SJCRH30 (cell line): ENCODE measurements around the gene C1orf105. TPM values are rescaled to one million over a fixed set of nuclear protein-coding genes. Genes with fewer than 3 reads are reported as not detected.
A peak's percentile ranks its signal among the peaks of the same experiment; 100 is the strongest.
"Not testable (repeated sequence)": the region's sequence is repeated elsewhere in the genome, so short reads cannot be mapped to it uniquely, and the experiment has no call there.

Experiments
- DNase-seq, 2 experiments: peaks; one replicate each; pipeline ENCODE4 v3.0.0-alpha.2; 2015 to 2020
- H3K27ac ChIP-seq: fragments of 250-450 bp; sonication (Bioruptor Pico); 2 replicates; pipeline ENCODE4 v1.5.1; 2020; ENCODE audit warnings: mild to moderate bottlenecking, moderate library complexity
- H3K27me3 ChIP-seq: fragments of 250-450 bp; sonication (Bioruptor Pico); 2 replicates; pipeline ENCODE4 v1.5.1; 2020; ENCODE audit warnings: mild to moderate bottlenecking, moderate library complexity
- H3K36me3 ChIP-seq: fragments of 250-450 bp; sonication (Bioruptor Pico); 2 replicates; pipeline ENCODE4 v1.5.1; 2020; ENCODE audit warnings: mild to moderate bottlenecking, moderate library complexity
- H3K4me1 ChIP-seq: fragments of 250-450 bp; sonication (Bioruptor Pico); 2 replicates; pipeline ENCODE4 v1.5.1; 2020; ENCODE audit warnings: mild to moderate bottlenecking, moderate library complexity
- H3K4me3 ChIP-seq: fragments of 250-450 bp; sonication (Bioruptor Pico); 2 replicates; pipeline ENCODE4 v1.5.1; 2020; ENCODE audit warnings: mild to moderate bottlenecking, moderate library complexity
- H3K9me3 ChIP-seq: fragments of 250-450 bp; sonication (Bioruptor Pico); replicated peaks from 2 replicates; pipeline ENCODE4 v1.5.1; 2020; ENCODE audit warnings: mild to moderate bottlenecking, moderate library complexity
- total RNA-seq: library from RNA; depleted of rRNA; stranded (reverse); fragments of >200 nt; shearing (Covaris generic); gene quantifications from 2 replicates; pipeline ENCODE4 v1.2.3, GENCODE V29; 2014

C1orf105 gene
- total RNA-seq, 1 experiment from 2014 or later = 21.0 TPM

- no peak overlapping the region for H3K4me3 ChIP-seq
- H3K9me3 ChIP-seq = no peaks in the 10 kb centered on the region
- H3K36me3 ChIP-seq = no peaks in the 10 kb centered on the region
- H3K4me1 ChIP-seq = no peaks in the 10 kb centered on the region
- peak; percentile 35 to 80 for DNase-seq
- no peak overlapping the region for H3K27ac ChIP-seq
- H3K27me3 ChIP-seq = no peaks in the 10 kb centered on the region
These were observed 9.0 kb downstream of the C1orf105 start for GRCh38 chr1:172429331-172430127.

- DNase-seq = no peak
- H3K36me3 ChIP-seq = no peaks in the 10 kb centered on the region
- H3K4me1 ChIP-seq = no peaks in the 10 kb centered on the region
- H3K27ac ChIP-seq = no peak overlapping the region
- no peak overlapping the region for H3K4me3 ChIP-seq
- no peaks in the 10 kb centered on the region for H3K9me3 ChIP-seq
- no peaks in the 10 kb centered on the region for H3K27me3 ChIP-seq
These were observed 9.6 kb downstream of the C1orf105 start for GRCh38 chr1:172430128-172430454.

- H3K9me3 ChIP-seq = no peaks in the 10 kb centered on the region
- no peaks in the 10 kb centered on the region for H3K4me1 ChIP-seq
- no peaks in the 10 kb centered on the region for H3K36me3 ChIP-seq
- H3K27me3 ChIP-seq = no peaks in the 10 kb centered on the region
- H3K4me3 ChIP-seq = no peak overlapping the region
- no peak overlapping the region for H3K27ac ChIP-seq
- no peak for DNase-seq
These were observed 10.7 kb downstream of the C1orf105 start for GRCh38 chr1:172431204-172431603.

- no peaks in the 10 kb centered on the region for H3K36me3 ChIP-seq
- DNase-seq = no peak
- no peak overlapping the region for H3K4me3 ChIP-seq
- no peaks in the 10 kb centered on the region for H3K9me3 ChIP-seq
- no peak overlapping the region for H3K27ac ChIP-seq
- no peaks in the 10 kb centered on the region for H3K4me1 ChIP-seq
- H3K27me3 ChIP-seq = no peaks in the 10 kb centered on the region
These were observed 11.3 kb downstream of the C1orf105 start for GRCh38 chr1:172431721-172432192.

GRCh38 chr1:172437183-172437582 lies 16.7 kb downstream of the C1orf105 start:
- H3K27ac ChIP-seq, DNase-seq, H3K9me3 ChIP-seq, H3K4me1 ChIP-seq, H3K4me3 ChIP-seq, H3K36me3 ChIP-seq, H3K27me3 ChIP-seq: not testable (repeated sequence)

DNA sequence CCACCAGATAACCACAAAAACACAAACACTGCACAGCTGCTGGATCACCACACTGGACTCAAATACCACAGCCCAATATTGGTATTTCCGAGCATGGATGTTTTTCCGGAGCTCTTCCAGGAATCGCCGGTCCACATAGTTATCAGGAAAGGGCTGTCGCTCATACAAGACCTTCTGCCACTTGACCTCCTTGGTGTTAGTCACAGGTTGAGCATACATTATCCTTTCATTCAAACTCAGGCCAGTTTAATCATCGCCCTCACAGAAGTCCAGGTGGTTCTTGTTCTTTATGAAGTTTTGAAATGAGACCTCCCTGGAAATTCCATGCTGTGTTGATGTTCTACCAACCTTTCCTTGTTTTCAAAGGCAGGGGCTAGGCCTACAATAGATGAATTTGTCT lies 21.9 kb downstream of the C1orf105 start:
- no peak for DNase-seq
- Histone ChIP-seq H3K27ac (no peak overlapping the region), H3K9me3 (no peaks in the 10 kb centered on the region), H3K4me3 (no peak overlapping the region), H3K36me3 (no peaks in the 10 kb centered on the region), H3K4me1 (no peaks in the 10 kb centered on the region), H3K27me3 (no peaks in the 10 kb centered on the region)

DNA sequence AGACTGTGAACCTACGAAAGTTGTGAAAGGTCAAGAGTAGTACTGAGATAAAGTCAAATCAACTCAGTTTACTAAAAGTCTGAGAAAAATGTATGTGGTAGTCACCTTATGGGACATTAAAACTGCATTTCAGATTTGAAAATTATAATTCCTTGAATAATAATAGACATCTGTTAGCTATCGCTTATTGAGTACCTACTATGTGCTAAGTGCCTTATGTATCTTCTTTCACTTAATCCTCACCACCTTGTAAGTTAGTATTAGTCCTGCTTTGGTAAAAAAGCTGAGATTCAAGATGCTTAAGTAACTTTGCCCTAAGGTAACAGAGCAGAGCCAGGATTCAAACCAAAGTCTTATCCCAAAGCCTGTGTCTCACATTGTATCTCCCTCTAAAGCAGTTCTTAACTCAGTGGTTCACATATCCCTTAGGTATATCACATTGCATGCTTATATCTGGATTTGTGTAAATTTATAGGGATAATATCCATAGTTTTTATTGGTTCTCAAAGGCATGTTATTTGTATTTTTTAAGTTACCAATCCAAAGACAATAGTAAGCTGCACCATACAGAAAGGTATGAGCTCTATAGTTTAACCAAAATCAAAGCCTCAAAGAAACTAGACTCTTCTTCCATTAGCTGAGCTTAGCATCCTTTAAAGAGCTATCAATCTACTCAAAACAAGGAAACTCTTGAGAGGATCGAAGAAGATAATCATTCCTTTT lies 22.5 kb downstream of the C1orf105 start:
- Histone ChIP-seq H3K27me3 (no peaks in the 10 kb centered on the region), H3K36me3 (no peaks in the 10 kb centered on the region), H3K9me3 (no peaks in the 10 kb centered on the region), H3K4me1 (no peaks in the 10 kb centered on the region), H3K27ac (peak overlapping the region; percentile 88), H3K4me3 (peak overlapping the region; percentile 93)
- no peak for DNase-seq

DNA sequence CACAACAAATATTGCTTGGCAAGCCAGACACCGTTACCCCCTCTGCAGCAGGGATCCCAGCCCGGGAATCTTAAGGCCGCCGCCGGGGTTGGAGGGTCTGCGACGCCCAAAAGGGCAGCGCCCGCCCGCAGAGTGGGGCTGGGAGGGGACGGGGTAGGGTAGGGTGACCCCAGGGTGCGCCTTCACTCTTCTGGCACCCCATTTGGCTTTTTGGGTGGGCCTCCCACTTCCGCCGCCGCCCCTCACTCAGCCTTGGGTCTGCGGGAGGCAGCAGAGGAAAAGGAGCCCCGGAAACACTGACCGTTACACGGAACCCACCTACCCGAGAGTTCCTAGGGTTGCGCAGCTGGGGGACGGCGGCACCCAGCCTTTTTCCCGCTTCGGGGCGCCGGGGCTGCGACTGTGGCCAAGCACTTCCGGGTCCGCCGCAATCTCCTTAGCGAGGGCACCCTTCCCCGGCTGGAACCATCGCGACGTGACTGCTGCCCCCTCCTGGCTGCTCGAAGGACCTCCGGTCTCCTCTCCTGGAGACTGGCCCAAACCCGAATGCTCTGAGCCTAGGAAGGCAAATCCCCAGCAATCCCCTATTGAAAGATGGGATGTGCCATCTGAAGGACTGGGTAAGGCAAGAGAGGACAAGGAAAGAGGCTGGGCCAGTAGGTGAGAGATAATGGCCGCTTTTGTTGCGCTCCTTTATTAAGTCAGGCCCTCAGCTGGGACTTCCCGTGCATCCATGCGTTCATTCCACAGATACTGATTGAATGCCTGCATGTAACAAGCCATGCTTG lies 23.4 kb downstream of the C1orf105 start, which contains the start of gene PIGC:
Gene PIGC, minus strand, starts transcription at position 404 of the 788 bp plus-strand sequence. CDS start 1,447 bp downstream, outside the sequence.
- no peaks in the 10 kb centered on the region for H3K36me3 ChIP-seq
- H3K27me3 ChIP-seq = no peaks in the 10 kb centered on the region
- DNase-seq = peak; percentile 94 to 95
- H3K9me3 ChIP-seq = no peaks in the 10 kb centered on the region
- no peaks in the 10 kb centered on the region for H3K4me1 ChIP-seq
- H3K4me3 ChIP-seq = peak within 1 kb of the TSS; percentile 93
- peak within 1 kb of the TSS; percentile 88 for H3K27ac ChIP-seq

DNA sequence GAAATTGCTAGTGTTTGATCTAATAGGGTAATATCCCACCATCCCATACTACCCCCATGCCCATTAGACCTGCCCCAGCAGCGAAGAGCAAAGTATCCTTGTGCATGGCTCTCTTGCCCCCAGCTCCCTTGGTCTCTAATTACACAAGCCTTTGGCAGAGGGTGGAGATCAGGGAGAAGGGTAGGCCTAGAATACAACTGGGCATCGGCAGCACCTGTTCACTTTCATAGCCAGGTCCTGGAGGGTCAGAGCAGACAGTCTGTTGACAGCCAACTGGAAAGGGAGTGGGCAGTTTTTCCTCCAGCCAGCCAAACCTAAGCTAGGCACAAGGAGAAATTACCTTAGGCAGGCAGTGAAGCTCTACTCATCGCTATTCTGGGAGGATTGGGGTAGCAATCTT lies 26.1 kb downstream of the C1orf105 start:
- Histone ChIP-seq H3K9me3 (no peaks in the 10 kb centered on the region), H3K27ac (no peak overlapping the region), H3K36me3 (no peaks in the 10 kb centered on the region), H3K27me3 (no peaks in the 10 kb centered on the region), H3K4me1 (peaks cover 13% of the 10 kb centered on the region), H3K4me3 (no peak overlapping the region)
- no peak for DNase-seq

DNA sequence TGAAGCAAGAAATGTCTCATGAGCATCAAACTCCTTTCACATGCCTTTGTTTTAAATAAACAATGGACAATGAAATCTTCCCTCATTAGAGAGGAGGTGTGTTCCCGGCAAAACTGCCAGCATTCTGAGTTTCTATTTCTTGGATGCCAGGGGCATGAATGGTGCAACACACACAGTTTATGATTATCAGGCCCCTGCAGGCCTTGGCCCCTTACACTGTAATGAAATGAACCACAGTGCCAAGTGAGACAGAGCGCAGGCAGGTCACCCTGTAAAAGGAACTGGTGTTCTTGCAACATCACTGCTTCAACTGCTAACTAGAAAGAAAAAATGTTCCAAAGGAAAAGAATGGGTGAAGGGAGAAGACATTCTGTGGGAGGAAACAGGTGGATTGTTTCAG lies 27.2 kb downstream of the C1orf105 start:
- H3K36me3 ChIP-seq = no peaks in the 10 kb centered on the region
- no peak overlapping the region for H3K27ac ChIP-seq
- peaks cover 19% of the 10 kb centered on the region for H3K4me1 ChIP-seq
- H3K9me3 ChIP-seq = no peaks in the 10 kb centered on the region
- H3K27me3 ChIP-seq = no peaks in the 10 kb centered on the region
- DNase-seq = no peak
- no peak overlapping the region for H3K4me3 ChIP-seq

GRCh38 chr1:172448995-172449584 lies 28.6 kb downstream of the C1orf105 start:
- no peaks in the 10 kb centered on the region for H3K27me3 ChIP-seq
- peaks cover 25% of the 10 kb centered on the region for H3K4me1 ChIP-seq
- DNase-seq = no peak
- no peaks in the 10 kb centered on the region for H3K36me3 ChIP-seq
- H3K27ac ChIP-seq = no peak overlapping the region
- no peaks in the 10 kb centered on the region for H3K9me3 ChIP-seq
- no peak overlapping the region for H3K4me3 ChIP-seq

- Histone ChIP-seq H3K36me3 (no peaks in the 10 kb centered on the region), H3K4me3 (peak overlapping the region; percentile 39), H3K27me3 (no peaks in the 10 kb centered on the region), H3K9me3 (no peaks in the 10 kb centered on the region), H3K27ac (peak overlapping the region; percentile 27), H3K4me1 (peaks cover 25% of the 10 kb centered on the region)
- peak; percentile 77 to 89 for DNase-seq
These were observed 29.4 kb downstream of the C1orf105 start for GRCh38 chr1:172449585-172450523.

- Histone ChIP-seq H3K4me3 (peak overlapping the region; percentile 39), H3K9me3 (no peaks in the 10 kb centered on the region), H3K36me3 (no peaks in the 10 kb centered on the region), H3K27ac (peak overlapping the region; percentile 27), H3K4me1 (peaks cover 25% of the 10 kb centered on the region), H3K27me3 (no peaks in the 10 kb centered on the region)
- DNase-seq = no peak
These were observed 30.0 kb downstream of the C1orf105 start for GRCh38 chr1:172450524-172450885.

DNA sequence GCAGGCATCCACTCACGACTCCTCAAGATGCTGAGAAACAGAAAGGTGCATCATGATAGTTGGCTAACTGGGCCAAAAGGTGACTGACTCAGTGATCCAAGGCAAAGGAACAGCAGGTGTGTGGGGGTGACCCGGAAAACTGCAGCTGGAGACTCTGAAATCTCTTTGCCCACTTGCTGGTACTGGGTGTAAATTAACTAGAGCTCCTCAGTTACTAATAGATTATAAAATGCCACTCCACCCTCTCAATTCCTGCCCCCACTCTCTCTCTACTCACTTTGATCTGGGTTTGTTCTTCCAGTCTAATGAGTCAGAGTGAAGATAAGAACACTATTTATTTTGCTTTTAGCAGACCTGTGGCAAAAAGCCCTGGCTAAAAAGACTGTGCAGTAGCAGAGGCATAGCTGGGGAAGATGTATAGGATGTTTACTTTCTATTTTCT lies 30.5 kb downstream of the C1orf105 start:
- H3K27me3 ChIP-seq = no peaks in the 10 kb centered on the region
- H3K36me3 ChIP-seq = no peaks in the 10 kb centered on the region
- H3K27ac ChIP-seq = no peak overlapping the region
- peaks cover 25% of the 10 kb centered on the region for H3K4me1 ChIP-seq
- no peak for DNase-seq
- no peaks in the 10 kb centered on the region for H3K9me3 ChIP-seq
- H3K4me3 ChIP-seq = no peak overlapping the region; the same call in 1 of the 2 replicates
